ENCODE data around the gene LATS1.

Gene LATS1

DNA sequence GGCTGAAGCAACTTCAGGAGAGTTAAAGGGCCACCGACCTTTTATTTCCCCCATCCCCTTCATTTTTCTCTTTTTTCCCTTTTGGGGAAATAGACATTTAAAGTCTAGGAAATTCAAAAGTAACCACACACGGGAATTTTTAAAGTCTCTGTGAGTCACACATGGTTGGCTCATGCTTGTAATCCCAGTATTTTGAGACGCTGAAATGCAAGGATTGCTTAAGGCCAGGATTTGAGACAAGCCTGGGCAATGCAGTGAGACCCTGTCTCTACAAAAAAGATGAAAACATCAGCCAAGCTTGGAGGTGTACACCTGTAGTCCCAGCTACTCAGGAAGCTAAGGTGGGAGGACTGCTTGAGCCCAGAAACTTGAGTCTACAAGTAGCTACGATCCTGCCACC is 103.6 kb downstream of the LATS1 start:
- H3K27me3 ChIP-seq (ENCODE audit: control insufficient read depth in 1 of 2, insufficient read depth in 2 of 2, low read length in 2 of 2): no peaks in the 10 kb centered on the region
- H3K4me1 ChIP-seq (ENCODE audit: control insufficient read depth, insufficient read depth, low read length): no peaks in the 10 kb centered on the region
- no peak overlapping the region for H3K27ac ChIP-seq (ENCODE audit: low read length)
- peaks cover 0 to 4% of the 10 kb centered on the region in 2 donors for H3K36me3 ChIP-seq (ENCODE audit: control insufficient read depth in 2 of 2, insufficient read depth in 2 of 2, low read length in 2 of 2)
- H3K4me3 ChIP-seq (ENCODE audit: low read length in 2 of 2): no peak overlapping the region
- no peak overlapping the region for H3K9ac ChIP-seq (ENCODE audit: low read length in 2 of 2)
- no peaks in the 10 kb centered on the region for H3K9me3 ChIP-seq (ENCODE audit: control insufficient read depth in 2 of 2, low read length in 2 of 2)

DNA sequence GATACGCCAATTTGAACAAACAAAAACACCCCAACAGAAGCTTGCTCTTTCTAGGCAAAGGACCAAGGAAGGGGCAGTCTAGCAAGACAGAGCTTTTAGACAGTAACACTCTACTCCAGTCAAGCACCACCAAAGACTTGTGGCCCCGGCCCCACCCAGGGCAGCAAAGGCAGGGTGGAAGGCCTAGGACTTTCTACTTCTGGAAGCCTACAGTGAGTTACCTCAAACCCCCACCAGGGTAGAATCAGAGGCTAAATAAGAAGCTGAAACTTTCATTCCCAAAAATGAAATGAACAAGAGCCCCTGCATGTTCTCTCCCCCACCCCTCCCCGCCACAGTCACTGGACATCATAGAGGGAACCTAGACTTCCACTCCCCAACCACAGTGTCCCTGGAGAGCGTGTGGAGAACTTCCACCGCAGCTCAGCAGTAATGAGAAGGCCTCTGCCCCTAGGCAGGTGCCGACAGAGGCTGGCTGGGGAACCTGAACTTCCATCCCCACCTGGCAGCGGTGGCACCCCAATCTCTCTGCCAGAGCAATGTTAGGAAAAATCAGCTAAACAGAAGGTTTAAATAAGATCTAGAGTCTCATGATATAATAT is 109.4 kb downstream of the LATS1 start:
- Histone ChIP-seq H3K9ac (ENCODE audit: low read length in 2 of 2) (no peak overlapping the region), H3K27ac (ENCODE audit: low read length) (no peak overlapping the region), H3K27me3 (ENCODE audit: control insufficient read depth in 1 of 2, insufficient read depth in 2 of 2, low read length in 2 of 2) (no peaks in the 10 kb centered on the region)

More for the DNA sequence above, 109.4 kb downstream of the LATS1 start:
- Histone ChIP-seq H3K9me3 (ENCODE audit: control insufficient read depth in 2 of 2, low read length in 2 of 2) (no peaks in the 10 kb centered on the region), H3K4me3 (ENCODE audit: low read length in 2 of 2) (no peak overlapping the region), H3K4me1 (ENCODE audit: control insufficient read depth, insufficient read depth, low read length) (no peaks in the 10 kb centered on the region), H3K36me3 (ENCODE audit: control insufficient read depth in 2 of 2, insufficient read depth in 2 of 2, low read length in 2 of 2) (peaks cover 6 to 7% of the 10 kb centered on the region in 2 donors)

All from stomach smooth muscle (tissue), 2 donors.